Pons (tissue), 1 donor: ENCODE data around the gene DNMT1.
"Not testable (repeated sequence)": the region's sequence is repeated elsewhere in the genome, so short reads cannot be mapped to it uniquely, and the experiment has no call there.

Experiments used
- DNase-seq: peaks from one replicate; pipeline ENCODE4 v3.0.0-alpha.2; 2016; ENCODE audit warnings: low spot score

The DNMT1 gene

DNA sequence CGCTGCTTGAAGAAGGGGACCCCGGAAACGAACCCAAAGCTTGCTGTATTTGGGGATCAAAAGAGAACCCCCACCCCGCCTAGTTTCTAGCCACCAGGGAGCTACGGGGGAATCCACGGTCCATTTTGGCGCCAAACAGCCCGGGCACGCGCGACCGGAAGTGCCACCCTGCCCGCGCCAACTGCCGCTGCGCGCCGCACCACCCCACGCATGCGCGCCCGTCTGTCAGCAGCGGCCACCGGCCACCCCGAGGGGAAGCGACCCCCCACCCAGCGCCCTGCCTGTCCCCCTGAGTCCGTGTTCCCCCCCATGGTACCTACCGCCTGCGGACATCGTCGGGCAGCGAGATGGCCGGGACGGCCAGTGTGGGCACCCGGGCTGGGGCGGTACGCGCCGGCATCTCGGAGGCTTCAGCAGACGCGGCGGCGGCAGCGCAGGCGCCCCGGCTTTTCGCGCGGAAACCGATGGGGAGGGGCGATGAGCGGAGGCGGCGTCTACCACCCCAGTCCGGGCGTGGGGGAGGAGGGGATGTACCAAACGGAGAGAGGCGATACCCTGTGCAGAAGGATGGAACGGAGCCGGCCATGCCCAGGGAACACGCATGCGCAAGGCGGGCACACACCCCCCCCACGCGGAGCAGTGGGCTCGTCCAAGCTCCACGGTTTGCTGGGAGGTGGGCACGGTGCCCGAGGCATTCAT lies at the start of gene DNMT1:
DNMT1 (minus strand) TSS at position 454 of the 699 bp plus-strand sequence; CDS start at position 400, 54 bp downstream.
- DNase-seq = peak; percentile 94

DNA sequence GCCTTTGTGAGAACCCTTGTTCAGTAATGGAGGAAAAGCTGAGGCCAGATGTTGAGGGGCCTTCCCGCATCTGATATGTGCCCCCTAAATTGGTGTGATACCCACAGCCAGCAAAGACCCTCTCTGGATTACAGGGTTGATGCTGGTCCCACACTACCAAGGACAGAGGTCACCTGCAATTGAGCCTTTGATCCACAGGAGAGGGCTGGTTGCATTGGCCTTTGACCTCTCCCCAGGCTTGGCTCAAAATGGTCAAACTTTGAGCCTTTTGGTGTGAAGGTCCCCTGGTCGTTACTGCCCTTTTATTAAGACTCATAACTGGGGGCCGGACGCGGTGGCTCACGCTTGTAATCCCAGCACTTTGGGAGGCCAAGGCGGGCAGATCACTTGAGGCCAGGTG lies 48.9 kb upstream of the DNMT1 start:
- DNase-seq = no peak

GRCh38 chr19:10241826-10242449 lies 47.2 kb upstream of the DNMT1 start:
- not testable (repeated sequence) for DNase-seq

- no peak for DNase-seq
These were observed 43.5 kb upstream of the DNMT1 start for GRCh38 chr19:10238172-10238783.

DNA sequence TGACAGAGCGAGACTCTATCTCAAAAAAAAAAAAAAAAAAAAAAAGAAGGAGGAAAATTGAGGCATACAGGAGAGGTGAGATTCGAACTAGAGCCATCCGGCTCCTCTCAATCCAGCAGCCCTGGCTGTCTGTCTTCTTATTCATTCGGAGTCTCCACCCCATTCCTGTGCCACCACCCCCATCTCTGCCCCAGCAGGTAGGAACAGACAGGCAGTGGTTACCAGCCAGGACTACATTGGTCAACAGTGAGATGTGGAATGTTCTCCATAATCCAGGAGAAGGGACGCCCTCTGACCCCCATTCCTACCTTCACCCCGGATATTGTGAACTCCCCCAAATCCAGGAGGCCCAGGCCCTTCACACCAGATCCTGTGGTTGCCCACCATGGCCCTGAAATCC lies 42.9 kb upstream of the DNMT1 start:
- no peak for DNase-seq

- not testable (repeated sequence) for DNase-seq
These were observed 40.7 kb upstream of the DNMT1 start for GRCh38 chr19:10235409-10235808.

DNA sequence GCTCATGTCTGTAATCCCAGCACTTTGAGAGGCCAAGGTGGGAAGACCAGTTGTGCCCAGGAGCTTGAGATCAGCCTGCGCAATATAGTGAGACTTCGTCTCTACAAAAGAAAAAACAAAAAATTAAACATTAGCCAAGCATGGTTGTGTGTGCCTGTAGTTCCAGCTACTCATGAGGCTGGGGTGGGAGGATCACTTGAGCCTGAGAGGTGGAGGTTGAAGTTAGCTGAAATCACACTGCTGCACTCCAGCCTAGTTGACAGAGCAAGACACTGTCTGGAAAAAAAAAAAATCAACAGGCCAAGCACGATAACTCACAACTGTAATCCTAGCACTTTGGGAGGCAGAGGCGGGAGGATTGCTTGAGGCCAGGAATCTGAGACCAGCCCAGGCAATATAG lies 40.2 kb upstream of the DNMT1 start:
- DNase-seq = no peak

DNA sequence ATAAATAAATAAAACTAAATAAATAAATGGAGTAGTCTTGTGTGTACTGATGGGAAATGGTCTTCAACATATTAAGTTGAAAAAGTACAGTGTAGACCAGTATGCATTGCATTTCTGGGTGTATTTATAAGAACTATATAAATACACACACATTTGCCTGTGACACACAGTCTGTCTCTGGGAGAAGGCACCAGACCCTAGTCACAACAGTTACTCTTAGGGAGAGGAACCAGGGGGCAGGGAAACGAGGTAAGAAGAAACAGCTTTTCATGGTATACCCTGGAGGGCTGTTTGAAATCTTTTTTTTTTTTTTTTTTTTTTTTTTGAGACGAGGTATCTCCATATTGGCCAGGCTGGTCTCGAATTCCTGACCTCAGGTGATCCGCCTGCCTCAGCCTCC lies 39.2 kb upstream of the DNMT1 start:
- no peak for DNase-seq

GRCh38 chr19:10231612-10232228 lies 37.0 kb upstream of the DNMT1 start:
- no peak for DNase-seq

- no peak for DNase-seq
These were observed 36.3 kb upstream of the DNMT1 start, which contains the start of gene S1PR2 for GRCh38 chr19:10230861-10231611. TSS of gene S1PR2 (minus strand) at chr19:10231331. CDS start at chr19:10224905, 6,426 bp downstream.

DNA sequence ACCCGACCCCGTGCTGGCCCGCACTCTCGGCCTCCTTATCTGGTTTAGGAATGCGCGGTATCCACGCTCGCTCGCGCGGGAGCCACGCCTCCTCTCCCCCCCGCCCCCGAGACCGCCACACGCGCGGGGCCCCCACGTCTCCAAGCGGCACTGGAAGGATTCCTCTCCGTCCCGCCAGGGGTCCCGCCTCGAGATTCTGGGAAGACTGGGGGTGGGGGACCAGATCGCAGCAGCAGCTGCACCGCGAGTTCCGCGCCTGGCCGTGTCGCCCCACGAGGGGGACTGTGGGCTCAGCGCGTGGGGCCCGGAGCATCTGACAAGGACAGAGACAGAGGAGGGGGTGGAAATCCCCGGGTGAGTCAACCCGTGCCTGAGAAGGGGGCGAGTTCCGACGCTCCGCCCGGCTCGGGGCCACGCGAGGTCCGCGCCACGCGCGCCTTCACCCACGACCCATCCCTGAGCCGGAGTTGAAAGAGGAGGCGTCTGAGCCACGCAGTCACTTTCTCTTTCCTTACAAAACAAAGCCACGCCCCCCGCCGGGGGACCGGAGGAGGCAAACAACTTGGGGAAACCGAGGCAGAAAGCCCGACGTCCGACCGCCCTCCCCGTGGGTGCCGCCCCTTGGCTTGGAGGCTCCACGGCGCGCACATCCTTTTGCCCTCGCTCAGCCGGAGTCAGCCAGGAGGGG lies 35.6 kb upstream of the DNMT1 start:
- DNase-seq = no peak

- peak; percentile 9 for DNase-seq
These were observed 34.2 kb upstream of the DNMT1 start for GRCh38 chr19:10228920-10229319.

DNA sequence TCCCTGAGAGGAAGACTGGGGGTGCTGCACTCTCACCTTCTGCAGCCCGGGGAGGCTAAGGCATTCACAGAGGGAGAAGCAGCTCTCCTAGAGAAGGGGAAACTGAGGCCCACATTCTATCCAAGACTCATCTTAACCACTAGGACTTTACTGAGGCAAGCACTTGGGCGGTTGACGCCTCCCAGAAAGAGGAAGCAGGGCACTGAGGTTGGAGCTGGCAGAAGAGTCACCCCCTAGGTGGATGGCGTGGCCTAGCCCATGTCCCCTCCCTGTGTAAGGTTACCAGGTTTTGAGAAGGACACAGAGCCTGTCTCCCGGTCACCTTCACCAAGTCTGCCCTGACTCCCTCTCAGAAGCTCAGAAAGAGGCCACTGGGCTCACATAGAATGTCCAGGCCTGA lies 33.6 kb upstream of the DNMT1 start:
- DNase-seq = peak; percentile 6

GRCh38 chr19:10227026-10227971 lies 32.5 kb upstream of the DNMT1 start:
- DNase-seq = peak; percentile 98

- peak; percentile 44 for DNase-seq
These were observed 31.7 kb upstream of the DNMT1 start for GRCh38 chr19:10226376-10227025.

- no peak for DNase-seq
These were observed 31.2 kb upstream of the DNMT1 start for GRCh38 chr19:10226021-10226375.

DNA sequence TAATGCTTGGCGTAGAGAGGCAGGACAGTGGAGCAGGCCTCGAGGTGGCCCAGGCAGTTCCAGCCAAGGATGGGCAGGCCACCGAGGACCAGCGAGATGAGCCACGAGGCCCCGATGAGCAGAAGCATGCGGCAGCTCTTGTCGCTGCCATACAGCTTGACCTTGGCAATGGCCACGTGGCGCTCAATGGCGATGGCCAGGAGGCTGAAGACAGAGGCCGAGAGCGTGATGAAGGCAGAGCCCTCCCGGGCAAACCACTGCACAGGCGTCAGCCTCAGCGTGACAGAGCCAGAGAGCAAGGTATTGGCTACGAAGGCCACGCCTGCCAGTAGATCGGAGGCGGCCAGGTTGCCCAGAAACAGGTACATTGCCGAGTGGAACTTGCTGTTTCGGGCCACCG lies 29.6 kb upstream of the DNMT1 start:
- no peak for DNase-seq

- DNase-seq = no peak
These were observed 28.9 kb upstream of the DNMT1 start for GRCh38 chr19:10223488-10224213.
